PC-9 (cell line): ENCODE data around the gene LBHD2. TPM values are rescaled to one million over a fixed set of nuclear protein-coding genes. Genes with fewer than 3 reads are reported as not detected.

ENCODE experiments used
- BruUV-seq: library from RNA; stranded (reverse); fragments of 400-500 nt; replicated peaks from 2 replicates; lab custom pipeline; 2021; lab: Mats Ljungman, UMichigan
- CTCF ChIA-PET: fragments of 300-600 bp; sonication (Branson Sonifier 250); formaldehyde crosslinking; loops from one replicate; lab custom pipeline; 2022; ENCODE audit warnings: antibody characterized with exemption; lab: Charles Lee
- POLR2A ChIA-PET: fragments of 300-600 bp; sonication (Branson Sonifier 250); formaldehyde crosslinking; loops from one replicate; lab custom pipeline; 2022; ENCODE audit warnings: antibody characterized with exemption; ENCODE audit not compliant: unreplicated experiment; lab: Charles Lee
- DNase-seq, 2 experiments: peaks; one replicate each; pipeline versions ENCODE4 v3.0.0 to v3.0.0-alpha.2; 2015 to 2022; ENCODE audit warnings: mixed read lengths in 1 of 2
- H2AFZ ChIP-seq: fragments of 200-600 bp; sonication (generic); 2 replicates; pipeline ENCODE4 v1.8.1; 2017; ENCODE audit warnings: antibody characterized with exemption
- H3F3A ChIP-seq: fragments of 200-600 bp; sonication (generic); 2 replicates; pipeline ENCODE4 v1.8.1; 2017; ENCODE audit warnings: antibody characterized with exemption, mild to moderate bottlenecking, low read depth; ENCODE audit not compliant: insufficient read depth
- H3K27ac ChIP-seq: fragments of 200-600 bp; sonication (generic); 2 replicates; pipeline ENCODE4 v1.6.1; 2016; ENCODE audit warnings: mixed run types
- H3K27me3 ChIP-seq: fragments of 200-600 bp; sonication (generic); 2 replicates; pipeline ENCODE4 v1.6.1; 2016; ENCODE audit warnings: low read depth, mixed run types; ENCODE audit not compliant: insufficient read depth
- H3K36me3 ChIP-seq: fragments of 200-600 bp; sonication (generic); 2 replicates; pipeline ENCODE4 v1.6.1; 2016; ENCODE audit warnings: low read depth, mixed run types
- H3K4me1 ChIP-seq: fragments of 200-600 bp; sonication (generic); replicated peaks from 2 replicates; pipeline ENCODE4 v1.6.1; 2016; ENCODE audit warnings: mixed run types; ENCODE audit not compliant: insufficient read depth
- H3K4me2 ChIP-seq: fragments of 200-600 bp; sonication (generic); 2 replicates; pipeline ENCODE4 v1.6.1; 2017; ENCODE audit warnings: mixed run types
- H3K4me3 ChIP-seq: fragments of 200-600 bp; sonication (generic); 2 replicates; pipeline ENCODE4 v1.6.1; 2016; ENCODE audit warnings: mixed run types
- H3K79me2 ChIP-seq: fragments of 200-600 bp; sonication (generic); 2 replicates; pipeline ENCODE4 v1.6.1; 2017; ENCODE audit warnings: low read depth, mixed run types
- H3K9me2 ChIP-seq: fragments of 200-600 bp; sonication (generic); 2 replicates; pipeline ENCODE4 v1.8.1; 2017; ENCODE audit warnings: mild to moderate bottlenecking; ENCODE audit not compliant: insufficient read depth
- H3K9me3 ChIP-seq: fragments of 200-600 bp; sonication (generic); 2 replicates; pipeline ENCODE4 v1.8.1; 2016; ENCODE audit warnings: low read depth; ENCODE audit not compliant: insufficient read depth
- H4K20me1 ChIP-seq: fragments of 200-600 bp; sonication (generic); 2 replicates; pipeline ENCODE4 v1.8.1; 2017; ENCODE audit not compliant: insufficient read depth
- CTCF ChIP-seq: fragments of 200-600 bp; sonication (generic); conservative IDR thresholded peaks from 2 replicates; pipeline ENCODE4 v1.6.1; 2017; ENCODE audit warnings: mixed run types, antibody characterized with exemption, mild to moderate bottlenecking, moderate library complexity
- EZH2 ChIP-seq: fragments of 200-600 bp; sonication (generic); IDR thresholded peaks from 2 replicates; pipeline ENCODE4 v1.8.0; 2017; ENCODE audit warnings: antibody characterized with exemption, low read depth
- intact Hi-C: fragments of 100-400 bp; cut with micrococcal nuclease; formaldehyde crosslinking; loops from one replicate; pipeline ENCODE4 v1.10.0; 2022; ENCODE audit not compliant: unreplicated experiment
- total RNA-seq: library from RNA; stranded (reverse); gene quantifications from 2 replicates; pipeline ENCODE4 v1.2.3, GENCODE V29; 2021

LBHD2 gene
- total RNA-seq, 1 experiment from 2014 or later: 0.52 TPM

GRCh38 chr14:103101257-103101962, 17.4 kb downstream of the LBHD2 start:
- no peaks in the 10 kb centered on the region for H4K20me1 ChIP-seq
- intact Hi-C loops: loop anchor here (10.0 kb wide), 1 partner anchor 293 kb away; no protein-coding TSS in a partner anchor
- no peaks in the 10 kb centered on the region for H3K36me3 ChIP-seq
- no peak overlapping the region for H3K4me3 ChIP-seq
- H3K4me2 ChIP-seq: peak overlapping the region; percentile 63
- no peaks in the 10 kb centered on the region for H3K9me2 ChIP-seq
- CTCF ChIA-PET: interaction anchor here (1.2 kb wide), 1 partner anchor 407 kb away, joined by 9 read pairs; no protein-coding TSS in a partner anchor
- peaks cover 56% of the 10 kb centered on the region for H3F3A ChIP-seq
- no peaks in the 10 kb centered on the region for H3K9me3 ChIP-seq
- POLR2A ChIA-PET: interaction anchor here (0.6 kb wide), 1 partner anchor 9 kb away, joined by 3 read pairs; no protein-coding TSS in a partner anchor
- TF ChIP-seq EZH2: no peak
- TF ChIP-seq CTCF: no peak
- H3K27me3 ChIP-seq: no peaks in the 10 kb centered on the region
- H2AFZ ChIP-seq: no peak overlapping the region
- no peak for DNase-seq
- no TSS peak for BruUV-seq
- peaks cover 68% of the 10 kb centered on the region for H3K4me1 ChIP-seq
- H3K79me2 ChIP-seq: no peaks in the 10 kb centered on the region
- H3K27ac ChIP-seq: peak overlapping the region; percentile 83

- Histone ChIP-seq H3K4me2 (no peak overlapping the region), H3K4me1 (peaks cover 68% of the 10 kb centered on the region), H3K9me2 (no peaks in the 10 kb centered on the region), H3K27ac (no peak overlapping the region), H3K79me2 (no peaks in the 10 kb centered on the region), H3F3A (peaks cover 63% of the 10 kb centered on the region), H2AFZ (no peak overlapping the region), H3K36me3 (no peaks in the 10 kb centered on the region), H3K27me3 (no peaks in the 10 kb centered on the region), H4K20me1 (no peaks in the 10 kb centered on the region), H3K4me3 (no peak overlapping the region), H3K9me3 (no peaks in the 10 kb centered on the region)
- no peak for DNase-seq
- TF ChIP-seq CTCF (no peak), EZH2 (no peak)
- CTCF ChIA-PET: no interaction called here
- no TSS peak for BruUV-seq
- POLR2A ChIA-PET: no interaction called here
- intact Hi-C loops: loop anchor here (10.0 kb wide), 1 partner anchor 293 kb away; no protein-coding TSS in a partner anchor
Observed at GRCh38 chr14:103101963-103102688, 18.1 kb downstream of the LBHD2 start.

DNA sequence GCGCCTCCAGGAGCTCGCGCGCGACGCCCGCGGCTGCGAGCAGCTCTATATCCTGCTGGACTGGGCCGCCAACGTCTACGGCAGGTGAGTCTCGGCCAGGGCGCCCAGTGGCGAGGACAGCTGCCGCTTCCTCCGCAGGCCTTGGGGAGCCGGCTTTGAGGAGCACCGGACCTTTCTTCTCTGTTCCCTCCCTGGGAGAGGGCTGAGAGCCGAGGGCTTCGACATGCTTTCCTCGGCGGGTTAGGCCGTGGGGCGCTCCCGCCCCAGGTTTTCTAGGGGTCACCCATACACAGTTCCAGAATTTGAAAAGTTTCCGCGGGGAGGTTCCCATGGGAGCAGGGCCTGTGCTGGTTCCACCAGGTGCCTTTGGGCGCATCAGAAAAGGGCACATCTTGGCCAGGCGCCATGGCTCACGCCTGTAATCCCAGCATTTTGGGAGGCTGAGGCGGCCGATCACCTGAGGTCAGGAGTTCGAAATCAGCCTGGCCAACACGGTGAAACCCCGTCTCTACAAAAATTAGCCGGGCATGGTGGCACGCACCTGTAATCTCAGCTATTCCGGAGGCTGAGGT, 18.8 kb downstream of the LBHD2 start:
- CTCF ChIA-PET: interaction anchor here (1.0 kb wide), 1 partner anchor 16 kb away, joined by 3 read pairs; no protein-coding TSS in a partner anchor
- Histone ChIP-seq H2AFZ (no peak overlapping the region), H3K27me3 (no peaks in the 10 kb centered on the region), H3K36me3 (no peaks in the 10 kb centered on the region), H3K9me3 (no peaks in the 10 kb centered on the region), H3K79me2 (no peaks in the 10 kb centered on the region), H3K27ac (no peak overlapping the region), H3K9me2 (no peaks in the 10 kb centered on the region), H3K4me1 (peaks cover 68% of the 10 kb centered on the region), H3F3A (peaks cover 63% of the 10 kb centered on the region), H3K4me3 (no peak overlapping the region), H4K20me1 (no peaks in the 10 kb centered on the region), H3K4me2 (0 out of 2 replicates have a peak overlapping the region, but pooled peaks have one; percentile 72)
- DNase-seq: no peak
- no TSS peak for BruUV-seq
- TF ChIP-seq EZH2: no peak
- POLR2A ChIA-PET: interaction anchor here (0.5 to 1.3 kb wide), 2 partner anchors 27 to 409 kb away, joined by 3 to 22 read pairs; no protein-coding TSS in a partner anchor
- intact Hi-C loops: loop anchor here (10.0 kb wide), 1 partner anchor 292 kb away; no protein-coding TSS in a partner anchor
